ENCODE results near the gene NRF1.

DNA sequence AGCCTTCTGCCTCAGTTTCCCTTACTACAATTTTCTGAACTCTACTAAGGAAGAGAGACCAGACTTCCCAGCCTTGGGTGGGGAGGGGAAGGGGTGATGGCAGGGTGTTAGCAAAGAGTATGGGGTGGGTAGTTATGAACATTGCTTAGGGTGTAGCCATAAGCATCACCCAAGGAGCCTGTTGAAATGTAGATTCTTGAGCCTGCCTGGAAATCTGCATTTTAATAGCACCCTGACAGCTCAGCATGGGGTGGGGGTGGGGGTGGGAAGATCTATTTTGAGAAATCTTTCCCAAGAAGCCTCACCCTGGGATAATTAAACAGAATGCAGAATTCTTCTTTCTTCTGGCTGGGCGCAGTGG lies 164.8 kb downstream of the NRF1 start:
- no peak for TF ChIP-seq POLR2A (IDR thresholded peaks at IDR 0.05)
- TF ChIP-seq, protein P1, sequence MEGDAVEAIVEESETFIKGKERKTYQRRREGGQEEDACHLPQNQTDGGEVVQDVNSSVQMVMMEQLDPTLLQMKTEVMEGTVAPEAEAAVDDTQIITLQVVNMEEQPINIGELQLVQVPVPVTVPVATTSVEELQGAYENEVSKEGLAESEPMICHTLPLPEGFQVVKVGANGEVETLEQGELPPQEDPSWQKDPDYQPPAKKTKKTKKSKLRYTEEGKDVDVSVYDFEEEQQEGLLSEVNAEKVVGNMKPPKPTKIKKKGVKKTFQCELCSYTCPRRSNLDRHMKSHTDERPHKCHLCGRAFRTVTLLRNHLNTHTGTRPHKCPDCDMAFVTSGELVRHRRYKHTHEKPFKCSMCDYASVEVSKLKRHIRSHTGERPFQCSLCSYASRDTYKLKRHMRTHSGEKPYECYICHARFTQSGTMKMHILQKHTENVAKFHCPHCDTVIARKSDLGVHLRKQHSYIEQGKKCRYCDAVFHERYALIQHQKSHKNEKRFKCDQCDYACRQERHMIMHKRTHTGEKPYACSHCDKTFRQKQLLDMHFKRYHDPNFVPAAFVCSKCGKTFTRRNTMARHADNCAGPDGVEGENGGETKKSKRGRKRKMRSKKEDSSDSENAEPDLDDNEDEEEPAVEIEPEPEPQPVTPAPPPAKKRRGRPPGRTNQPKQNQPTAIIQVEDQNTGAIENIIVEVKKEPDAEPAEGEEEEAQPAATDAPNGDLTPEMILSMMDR (IDR thresholded peaks at IDR 0.05), result no peak
- no peak for TF ChIP-seq POLR2AphosphoS5 (IDR thresholded peaks at IDR 0.05; ENCODE audit: insufficient read depth in 1 of 2, low read depth in 1 of 2)

Data from vagina (tissue), 2 donors.